GM21717 (cell line): ENCODE results near the gene PLK1.
A peak's percentile ranks its signal among the peaks of the same experiment; 100 is the strongest.
"Not testable (repeated sequence)": the region's sequence is repeated elsewhere in the genome, so short reads cannot be mapped to it uniquely, and the experiment has no call there.

ENCODE experiments used
- ATAC-seq: cut with Tn5 transposase; IDR thresholded peaks from one replicate; pipeline ENCODE4 v1.9.1; 2021; ENCODE audit warnings: mild to moderate bottlenecking, moderate library complexity; ENCODE audit not compliant: unreplicated experiment

Gene PLK1

GRCh38 chr16:23678430-23679273 lies at the start of gene PLK1:
Gene PLK1, plus strand, starts transcription at chr16:23678889. Its CDS starts 44 bp downstream, at chr16:23678933.
- ATAC-seq, result peak; percentile 85

GRCh38 chr16:23629516-23629915 lies 49.2 kb upstream of the PLK1 start:
- ATAC-seq, result no peak

- ATAC-seq, result not testable (repeated sequence)
Measured at GRCh38 chr16:23631874-23632273, 46.8 kb upstream of the PLK1 start.

- ATAC-seq, result no peak
Measured at GRCh38 chr16:23634461-23635036, 44.1 kb upstream of the PLK1 start.

- ATAC-seq, result no peak
Measured at GRCh38 chr16:23635958-23636357, 42.7 kb upstream of the PLK1 start.

- no peak for ATAC-seq
Measured at GRCh38 chr16:23640615-23640930, 38.1 kb upstream of the PLK1 start.

GRCh38 chr16:23640931-23641765 lies 37.5 kb upstream of the PLK1 start, which contains the start of the genes DCTN5 and PALB2:
Gene DCTN5, plus strand, starts transcription at chr16:23641466. Its CDS starts 77 bp downstream, at chr16:23641543.
Gene PALB2, minus strand, starts transcription at chr16:23641310. Its CDS starts 153 bp downstream, at chr16:23641157.
- peak; percentile 87 for ATAC-seq

GRCh38 chr16:23642246-23642774 lies 36.4 kb upstream of the PLK1 start:
- ATAC-seq, result no peak

GRCh38 chr16:23650674-23651416 lies 27.8 kb upstream of the PLK1 start:
- ATAC-seq, result no peak

GRCh38 chr16:23651943-23652468 lies 26.7 kb upstream of the PLK1 start:
- peak; percentile 62 for ATAC-seq

- ATAC-seq, result no peak
Measured at GRCh38 chr16:23663918-23664317, 14.8 kb upstream of the PLK1 start.

- ATAC-seq, result no peak
Measured at GRCh38 chr16:23666571-23667354, 11.9 kb upstream of the PLK1 start.

GRCh38 chr16:23667355-23667659 lies 11.4 kb upstream of the PLK1 start:
- ATAC-seq, result no peak

GRCh38 chr16:23668225-23668624 lies 10.5 kb upstream of the PLK1 start:
- ATAC-seq, result no peak

- no peak for ATAC-seq
Measured at GRCh38 chr16:23668873-23669272, 9.8 kb upstream of the PLK1 start.

GRCh38 chr16:23670137-23670776 lies 8.4 kb upstream of the PLK1 start:
- ATAC-seq, result peak; percentile 94

GRCh38 chr16:23673971-23674614 lies 4.6 kb upstream of the PLK1 start:
- ATAC-seq, result no peak

GRCh38 chr16:23676924-23677480 lies 1.7 kb upstream of the PLK1 start:
- ATAC-seq, result no peak
